Mesendoderm (in vitro differentiated cells): ENCODE data around the gene UTP18.
A peak's percentile ranks its signal among the peaks of the same experiment; 100 is the strongest.

Experiments used
- DNase-seq: peaks from one replicate; pipeline ENCODE4 v3.0.0; 2013
- H2AK5ac ChIP-seq: 2 replicates; pipeline ENCODE4 v1.6.1; 2013; ENCODE audit warnings: low read length, inconsistent platforms
- H2BK120ac ChIP-seq: 2 replicates; pipeline ENCODE4 v1.6.1; 2013; ENCODE audit warnings: low read depth, mild to moderate bottlenecking, low read length, moderate library complexity, mixed read lengths
- H2BK15ac ChIP-seq: replicated peaks from 2 replicates; pipeline ENCODE4 v1.6.1; 2013; ENCODE audit warnings: low read depth, mild to moderate bottlenecking, moderate library complexity
- H2BK5ac ChIP-seq: 2 replicates; pipeline ENCODE4 v1.6.1; 2013; ENCODE audit warnings: low read length, inconsistent platforms
- H3K18ac ChIP-seq: 2 replicates; pipeline ENCODE4 v1.6.1; 2013; ENCODE audit warnings: mild to moderate bottlenecking, low read length, mixed read lengths
- H3K23ac ChIP-seq: one replicate; pipeline ENCODE4 v1.6.1; 2013; ENCODE audit warnings: low read length
- H3K27ac ChIP-seq: 2 replicates; pipeline ENCODE4 v1.5.1; 2013; ENCODE audit warnings: low read depth, mild to moderate bottlenecking, inconsistent platforms, low read length, moderate library complexity
- H3K27me3 ChIP-seq: 2 replicates; pipeline ENCODE4 v1.6.1; 2013; ENCODE audit warnings: low read length, control low read depth, mild to moderate bottlenecking, inconsistent platforms; ENCODE audit not compliant: insufficient read depth, poor library complexity
- H3K36me3 ChIP-seq: 2 replicates; pipeline ENCODE4 v1.6.1; 2013; ENCODE audit warnings: low read length, inconsistent platforms; ENCODE audit not compliant: control insufficient read depth, insufficient read depth
- H3K4ac ChIP-seq: one replicate; pipeline ENCODE4 v1.6.1; 2013; ENCODE audit warnings: low read depth, mild to moderate bottlenecking, low read length, moderate library complexity
- H3K4me1 ChIP-seq: 2 replicates; pipeline ENCODE4 v1.6.1; 2013; ENCODE audit warnings: low read depth, low read length, inconsistent platforms; ENCODE audit not compliant: control insufficient read depth
- H3K4me2 ChIP-seq: 2 replicates; pipeline ENCODE4 v1.6.1; 2013; ENCODE audit warnings: low read length
- H3K4me3 ChIP-seq: 2 replicates; pipeline ENCODE4 v1.5.1; 2013; ENCODE audit warnings: mild to moderate bottlenecking, low read length
- H3K56ac ChIP-seq: one replicate; pipeline ENCODE4 v1.6.1; 2013; ENCODE audit warnings: low read length
- H3K79me1 ChIP-seq: 2 replicates; pipeline ENCODE4 v1.6.1; 2013; ENCODE audit warnings: low read length, inconsistent platforms
- H3K79me2 ChIP-seq: 2 replicates; pipeline ENCODE4 v1.6.1; 2013; ENCODE audit warnings: mild to moderate bottlenecking, low read length; ENCODE audit not compliant: control insufficient read depth, insufficient read depth
- H3K9ac ChIP-seq: 2 replicates; pipeline ENCODE4 v1.6.1; 2013; ENCODE audit warnings: low read length, inconsistent platforms
- H4K5ac ChIP-seq: one replicate; pipeline ENCODE4 v1.6.1; 2013; ENCODE audit warnings: low read length
- H4K8ac ChIP-seq: one replicate; pipeline ENCODE4 v1.6.1; 2013; ENCODE audit warnings: low read depth, mild to moderate bottlenecking, control low read depth, low read length, moderate library complexity
- WGBS: extraction: QIAGEN DNeasy Blood & Tissue Kit; methylation state at CpG from one replicate; pipeline ENCODE4 v1.1.7; 2013; ENCODE audit warnings: low lambda C conversion rate, missing lambda C conversion rate; ENCODE audit not compliant: insufficient coverage; ENCODE audit errors: extremely low coverage; 5-methylcytosine and 5-hydroxymethylcytosine counted together

UTP18 gene

DNA sequence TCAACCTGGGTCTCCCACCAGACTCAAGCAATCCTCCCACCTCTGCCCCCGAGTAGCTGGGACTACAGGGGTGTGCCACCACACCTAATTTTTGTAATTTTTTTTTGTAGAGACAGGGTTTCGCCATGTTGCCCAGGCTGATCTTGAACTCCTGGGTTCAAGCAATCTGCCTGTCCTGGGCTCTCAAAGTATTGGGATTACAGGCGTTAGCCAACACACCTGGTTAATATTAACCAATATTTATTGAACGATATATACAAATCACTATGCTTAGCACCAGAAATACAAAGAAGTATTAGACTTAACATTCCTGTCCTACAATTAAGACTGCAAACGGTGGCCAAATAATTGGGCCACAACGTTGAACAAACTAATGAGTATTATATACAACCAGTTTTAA lies 4.7 kb upstream of the UTP18 start:
- H3K18ac ChIP-seq, result no peak overlapping the region
- H3K27ac ChIP-seq, result no peak overlapping the region
- no peak overlapping the region for H3K4ac ChIP-seq
- H4K5ac ChIP-seq, result no peak overlapping the region
- H3K56ac ChIP-seq, result no peak overlapping the region
- H3K4me2 ChIP-seq, result no peak overlapping the region
- H4K8ac ChIP-seq, result no peak overlapping the region
- peaks cover 7% of the 10 kb centered on the region for H3K79me1 ChIP-seq
- no peak overlapping the region for H2BK15ac ChIP-seq
- no peak overlapping the region for H3K4me3 ChIP-seq
- no peak for DNase-seq
- H2BK120ac ChIP-seq, result no peak overlapping the region
- H3K36me3 ChIP-seq, result no peaks in the 10 kb centered on the region
- WGBS, result no CpG with 5 or more reads among the region's 6 CpGs
- no peak overlapping the region for H2AK5ac ChIP-seq
- H3K9ac ChIP-seq, result no peak overlapping the region
- no peak overlapping the region for H3K23ac ChIP-seq
- no peaks in the 10 kb centered on the region for H3K27me3 ChIP-seq
- peaks cover 41% of the 10 kb centered on the region for H3K79me2 ChIP-seq
- H2BK5ac ChIP-seq, result no peak overlapping the region
- H3K4me1 ChIP-seq, result no peaks in the 10 kb centered on the region

DNA sequence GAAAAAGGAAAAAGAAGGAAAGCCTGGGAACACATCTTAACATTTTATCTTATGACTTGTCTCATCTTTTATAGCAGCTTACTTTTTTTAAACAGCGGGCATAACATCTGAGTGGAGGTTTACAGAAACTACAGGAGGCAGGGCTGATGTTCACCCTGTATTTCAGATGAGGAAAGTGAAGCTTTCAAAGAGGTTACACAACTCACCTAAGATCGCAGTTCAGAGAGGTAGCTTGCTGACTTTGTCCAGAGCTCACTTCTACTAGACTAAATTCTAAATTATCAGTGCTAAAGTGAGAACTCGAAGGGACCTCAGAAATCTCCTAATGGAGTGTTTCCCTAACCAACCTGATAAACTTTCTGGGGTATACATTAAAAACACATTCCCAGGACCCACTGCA lies 4.2 kb upstream of the UTP18 start:
- no peak overlapping the region for H3K27ac ChIP-seq
- no peak overlapping the region for H3K4me2 ChIP-seq
- no peak overlapping the region for H2BK5ac ChIP-seq
- no CpG with 5 or more reads among the region's 3 CpGs for WGBS
- no peaks in the 10 kb centered on the region for H3K27me3 ChIP-seq
- H3K56ac ChIP-seq, result no peak overlapping the region
- H3K18ac ChIP-seq, result no peak overlapping the region
- no peak overlapping the region for H4K5ac ChIP-seq
- no peak for DNase-seq
- H2BK120ac ChIP-seq, result no peak overlapping the region
- H4K8ac ChIP-seq, result no peak overlapping the region
- H2BK15ac ChIP-seq, result no peak overlapping the region
- no peaks in the 10 kb centered on the region for H3K4me1 ChIP-seq
- no peak overlapping the region for H3K4me3 ChIP-seq
- peaks cover 7% of the 10 kb centered on the region for H3K79me1 ChIP-seq
- H3K4ac ChIP-seq, result no peak overlapping the region
- H3K79me2 ChIP-seq, result peaks cover 43% of the 10 kb centered on the region
- no peak overlapping the region for H3K9ac ChIP-seq
- H3K36me3 ChIP-seq, result no peaks in the 10 kb centered on the region
- H2AK5ac ChIP-seq, result no peak overlapping the region
- H3K23ac ChIP-seq, result no peak overlapping the region

DNA sequence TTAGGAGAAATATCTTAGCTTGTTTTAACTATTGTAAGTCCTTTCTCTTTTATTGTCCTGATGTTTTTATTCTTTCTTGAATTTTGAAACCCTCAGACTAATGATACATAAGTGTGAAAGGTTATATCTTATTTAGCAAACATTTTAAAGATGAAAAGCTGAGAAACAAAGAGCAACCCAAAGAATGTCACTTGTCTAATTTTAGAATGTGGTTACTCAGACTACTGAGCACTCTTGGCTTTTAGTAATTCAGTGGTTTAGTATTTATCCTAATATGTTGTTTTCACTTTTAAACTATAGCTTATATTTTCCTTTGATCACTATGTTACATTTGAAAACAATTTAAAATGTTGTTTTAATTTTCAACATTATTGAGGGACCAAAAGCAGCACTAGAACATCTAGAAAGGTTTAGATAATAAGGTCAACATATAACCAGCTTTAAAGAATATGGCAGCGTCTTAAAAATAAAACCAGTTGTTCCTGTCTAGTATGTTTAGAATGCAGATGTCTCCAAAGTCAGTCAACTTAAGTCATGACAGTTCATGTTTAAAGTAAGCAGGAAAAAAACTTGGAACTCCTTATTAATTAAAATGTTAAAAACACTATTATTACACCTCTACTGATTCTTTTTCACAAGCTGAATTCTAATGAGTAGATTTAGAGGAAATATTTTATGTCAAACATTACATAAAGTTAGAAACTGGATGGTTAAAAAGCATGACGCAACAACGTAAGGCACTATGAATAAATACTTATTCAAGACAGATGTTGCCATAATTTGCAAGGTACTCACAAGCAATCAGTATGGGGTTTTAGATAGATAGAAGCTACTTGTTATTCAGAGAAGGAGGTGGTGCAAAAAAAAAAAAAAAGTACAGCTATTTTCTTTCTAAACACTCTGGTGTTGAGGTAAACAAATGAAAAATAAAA lies 2.9 kb upstream of the UTP18 start:
- Histone ChIP-seq H3K27ac (no peak overlapping the region), H3K36me3 (no peaks in the 10 kb centered on the region), H3K18ac (no peak overlapping the region)

DNA sequence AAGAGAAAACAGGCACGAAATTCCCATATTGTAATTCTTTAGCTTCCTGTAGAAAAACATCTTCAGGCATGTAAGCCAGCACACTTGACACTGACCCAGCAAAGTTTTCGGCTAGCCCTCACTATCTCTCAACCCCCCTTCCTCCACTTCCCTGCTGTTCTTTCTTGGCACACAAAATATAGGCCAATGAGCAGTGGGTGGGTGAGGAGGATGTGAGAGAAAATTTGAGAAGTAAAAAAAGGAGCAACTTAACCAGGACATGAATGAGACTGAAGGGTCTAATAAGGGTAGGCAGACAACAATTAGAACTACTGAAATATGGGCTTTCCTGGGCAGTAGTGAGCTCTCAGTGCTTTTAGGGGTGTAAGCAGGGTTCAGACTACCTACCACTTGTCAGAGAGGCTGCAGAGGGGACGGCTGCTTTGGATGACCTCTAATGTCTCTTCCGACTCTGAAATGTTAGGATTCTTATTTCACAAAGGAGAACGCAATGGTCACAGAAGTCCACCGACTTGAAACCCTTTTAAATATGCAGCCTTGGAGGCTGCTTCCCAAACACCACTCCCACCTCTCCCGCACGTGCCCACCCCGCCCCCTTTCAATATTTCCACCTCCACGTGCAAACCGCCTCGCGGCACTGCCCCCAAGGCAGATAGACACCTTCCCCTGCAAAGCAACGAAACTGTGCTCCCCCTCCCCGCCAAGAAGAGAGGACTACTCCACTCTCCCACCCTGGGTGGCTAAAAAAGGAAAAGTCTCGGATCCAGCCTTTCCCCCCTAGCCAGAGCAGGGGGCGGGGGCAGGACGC lies 1.4 kb upstream of the UTP18 start:
- Histone ChIP-seq H4K8ac (no peak overlapping the region), H2BK120ac (no peak overlapping the region), H3K27me3 (no peaks in the 10 kb centered on the region), H3K23ac (no peak overlapping the region), H3K79me1 (peaks cover 17% of the 10 kb centered on the region), H3K79me2 (peaks cover 66% of the 10 kb centered on the region), H4K5ac (no peak overlapping the region), H3K4me2 (peak overlapping the region; percentile 80), H3K9ac (peak overlapping the region; percentile 94), H2BK5ac (no peak overlapping the region), H3K27ac (peak overlapping the region; percentile 85), H3K4me1 (peaks cover 2% of the 10 kb centered on the region), H2BK15ac (no peak overlapping the region), H3K56ac (peak overlapping the region; percentile 92), H3K4me3 (peak overlapping the region; percentile 98), H3K18ac (peak overlapping the region; percentile 85), H3K36me3 (no peaks in the 10 kb centered on the region), H2AK5ac (no peak overlapping the region), H3K4ac (peak overlapping the region; percentile 76)
- WGBS, result no CpG with 5 or more reads among the region's 18 CpGs
- DNase-seq, result peak; percentile 58

More for the DNA sequence above, 2.9 kb upstream of the UTP18 start:
- H4K5ac ChIP-seq, result no peak overlapping the region
- no peak overlapping the region for H3K4me3 ChIP-seq
- WGBS, result no CpG with 5 or more reads among the region's 3 CpGs
- no peak overlapping the region for H3K56ac ChIP-seq
- H3K79me1 ChIP-seq, result peaks cover 8% of the 10 kb centered on the region
- H3K27me3 ChIP-seq, result no peaks in the 10 kb centered on the region
- H3K4ac ChIP-seq, result no peak overlapping the region
- no peak overlapping the region for H2BK120ac ChIP-seq
- no peak overlapping the region for H2BK5ac ChIP-seq
- H4K8ac ChIP-seq, result no peak overlapping the region
- H3K9ac ChIP-seq, result no peak overlapping the region
- no peak overlapping the region for H3K23ac ChIP-seq
- peaks cover 56% of the 10 kb centered on the region for H3K79me2 ChIP-seq
- H2BK15ac ChIP-seq, result no peak overlapping the region
- no peak overlapping the region for H2AK5ac ChIP-seq
- H3K4me2 ChIP-seq, result no peak overlapping the region
- DNase-seq, result no peak
- no peaks in the 10 kb centered on the region for H3K4me1 ChIP-seq

DNA sequence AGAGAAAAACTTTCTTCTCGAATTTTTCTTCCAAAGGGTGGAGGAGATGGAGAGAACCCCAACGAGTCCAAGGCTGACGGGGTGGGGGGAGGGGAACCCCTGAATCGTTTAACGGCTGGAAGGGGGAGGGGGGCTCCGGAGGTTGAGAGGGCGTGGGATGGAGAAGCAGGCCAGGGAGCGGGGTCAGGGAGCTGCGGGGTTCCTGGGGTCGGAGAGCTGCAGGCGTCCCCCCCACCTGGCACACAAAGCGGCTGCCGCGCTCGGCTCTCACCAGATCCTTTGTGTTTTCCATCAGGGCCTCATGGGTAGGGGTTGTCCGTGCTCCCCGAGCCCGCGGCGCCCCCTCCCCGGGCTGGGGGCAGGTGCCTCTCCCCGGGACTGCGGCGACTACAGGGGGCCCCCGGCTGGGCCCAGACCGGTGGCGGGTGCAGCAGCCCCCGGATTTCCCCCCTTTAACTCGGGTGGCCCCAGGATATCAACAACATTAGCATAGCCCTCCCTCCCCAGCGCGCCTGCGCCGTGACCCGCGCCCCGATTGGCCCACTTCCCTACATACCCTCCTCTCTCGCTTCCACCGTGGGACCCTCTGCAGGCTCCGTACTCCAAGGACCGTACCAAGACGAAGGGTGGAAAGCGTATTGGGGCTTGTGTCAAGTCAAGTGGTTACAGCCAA lies 646 bp upstream of the UTP18 start, which contains the start of gene MBTD1:
Gene MBTD1 (minus strand): TSS at position 486 of the 673 bp plus-strand sequence. CDS start 34,888 bp downstream, outside the sequence.
- WGBS, result no CpG with 5 or more reads among the region's 42 CpGs
- H3K4me1 ChIP-seq, result peaks cover 2% of the 10 kb centered on the region
- H3K4ac ChIP-seq, result peak within 1 kb of the TSS; percentile 100
- H3K4me2 ChIP-seq, result peak within 1 kb of the TSS; percentile 80
- peak within 1 kb of the TSS; percentile 93 for H3K27ac ChIP-seq
- peak within 1 kb of the TSS; percentile 98 for H3K4me3 ChIP-seq
- peak within 1 kb of the TSS; percentile 94 for H3K9ac ChIP-seq
- H2AK5ac ChIP-seq, result no peak within 1 kb of the TSS
- peak; percentile 99 for DNase-seq
- no peaks in the 10 kb centered on the region for H3K36me3 ChIP-seq
- H2BK5ac ChIP-seq, result peak within 1 kb of the TSS; percentile 94
- peak within 1 kb of the TSS; percentile 96 for H3K56ac ChIP-seq
- no peak within 1 kb of the TSS for H2BK120ac ChIP-seq
- no peaks in the 10 kb centered on the region for H3K27me3 ChIP-seq
- peaks cover 17% of the 10 kb centered on the region for H3K79me1 ChIP-seq
- H3K23ac ChIP-seq, result no peak within 1 kb of the TSS
- peak within 1 kb of the TSS; percentile 77 for H4K8ac ChIP-seq
- peaks cover 65% of the 10 kb centered on the region for H3K79me2 ChIP-seq
- peak within 1 kb of the TSS; percentile 89 for H3K18ac ChIP-seq
- no peak within 1 kb of the TSS for H2BK15ac ChIP-seq
- peak within 1 kb of the TSS; percentile 87 for H4K5ac ChIP-seq
